IMR-90 (cell line): Measurements from ENCODE around the gene NUP153. TPM values are rescaled to one million over a fixed set of nuclear protein-coding genes. Genes with fewer than 3 reads are reported as not detected.

Source experiments
- ATAC-seq: fragments of 200-7000 bp; cut with Tn5 transposase; 2 replicates; pipeline ENCODE4 v1.9.1; 2020; ENCODE audit warnings: low read depth, mild to moderate bottlenecking, moderate library complexity
- BruUV-seq: library from RNA; stranded (reverse); fragments of 400-500 nt; replicated peaks from 2 replicates; lab custom pipeline; 2021; lab: Mats Ljungman, UMichigan
- CTCF ChIA-PET: fragments of 300-600 bp; formaldehyde crosslinking; extraction: SDS; loops from one replicate; lab custom pipeline; 2021; ENCODE audit warnings: antibody characterized with exemption; lab: Yijun Ruan, JAX
- POLR2A ChIA-PET: fragments of 300-600 bp; sonication (Branson Sonifier 250); formaldehyde crosslinking; loops from one replicate; lab custom pipeline; 2022; ENCODE audit warnings: antibody characterized with exemption; ENCODE audit not compliant: unreplicated experiment; lab: Charles Lee
- DNase-seq: peaks from one replicate; pipeline ENCODE4 v3.0.0; 2013
- H2AFZ ChIP-seq: replicated peaks from 2 replicates; pipeline ENCODE3; 2013; ENCODE audit warnings: low read length, mild to moderate bottlenecking; ENCODE audit not compliant: poor library complexity
- H2AK5ac ChIP-seq: 2 replicates; pipeline ENCODE4 v1.6.1; 2013; ENCODE audit warnings: low read depth, low read length, inconsistent platforms
- H2AK9ac ChIP-seq: replicated peaks from 2 replicates; pipeline ENCODE3; 2013; ENCODE audit warnings: mild to moderate bottlenecking, low read depth, low read length, moderate library complexity; ENCODE audit not compliant: poor library complexity
- H2BK120ac ChIP-seq: 2 replicates; pipeline ENCODE4 v1.6.1; 2013; ENCODE audit warnings: low read depth, low read length, inconsistent platforms
- H2BK15ac ChIP-seq: 3 replicates; pipeline ENCODE4 v1.6.1; 2013; ENCODE audit warnings: low read depth, low read length, inconsistent platforms
- H2BK20ac ChIP-seq: 2 replicates; pipeline ENCODE4 v1.6.1; 2013; ENCODE audit warnings: low read depth, mild to moderate bottlenecking, inconsistent platforms, low read length, moderate library complexity
- H2BK5ac ChIP-seq: 2 replicates; pipeline ENCODE4 v1.6.1; 2013; ENCODE audit warnings: mild to moderate bottlenecking, low read depth, low read length, inconsistent platforms; ENCODE audit not compliant: poor library complexity, severe bottlenecking
- H3K14ac ChIP-seq: replicated peaks from 2 replicates; pipeline ENCODE4 v1.6.1; 2013; ENCODE audit warnings: low read depth, low read length, inconsistent platforms
- H3K18ac ChIP-seq: 2 replicates; pipeline ENCODE4 v1.6.1; 2013; ENCODE audit warnings: low read depth, low read length, control low read depth
- H3K23ac ChIP-seq: 2 replicates; pipeline ENCODE4 v1.6.1; 2013; ENCODE audit warnings: low read depth, low read length, inconsistent platforms
- H3K27ac ChIP-seq: 2 replicates; pipeline ENCODE4 v1.5.1; 2013; ENCODE audit warnings: mild to moderate bottlenecking, control low read depth, low read length; ENCODE audit not compliant: insufficient read depth
- H3K27me3 ChIP-seq: 2 replicates; pipeline ENCODE4 v1.6.1; 2013; ENCODE audit warnings: low read length; ENCODE audit not compliant: control insufficient read depth, insufficient read depth
- H3K36me3 ChIP-seq: 2 replicates; pipeline ENCODE4 v1.6.1; 2013; ENCODE audit warnings: low read length, mixed read lengths; ENCODE audit not compliant: control insufficient read depth, insufficient read depth
- H3K4ac ChIP-seq: 2 replicates; pipeline ENCODE4 v1.6.1; 2013; ENCODE audit warnings: low read depth, low read length, inconsistent platforms
- H3K4me1 ChIP-seq: 2 replicates; pipeline ENCODE4 v1.6.1; 2013; ENCODE audit warnings: low read length, mixed read lengths; ENCODE audit not compliant: control insufficient read depth, insufficient read depth
- H3K4me2 ChIP-seq: 2 replicates; pipeline ENCODE4 v1.6.1; 2013; ENCODE audit warnings: low read depth, mild to moderate bottlenecking, control low read depth, low read length, moderate library complexity
- H3K4me3 ChIP-seq: 2 replicates; pipeline ENCODE4 v1.5.1; 2013; ENCODE audit warnings: low read depth, mild to moderate bottlenecking, control low read depth, low read length, moderate library complexity; ENCODE audit not compliant: insufficient read depth
- H3K56ac ChIP-seq: 2 replicates; pipeline ENCODE4 v1.6.1; 2013; ENCODE audit warnings: low read length, inconsistent platforms; ENCODE audit not compliant: insufficient read depth; ENCODE audit errors: extremely low read depth
- H3K79me1 ChIP-seq, 2 experiments: 2 replicates each; pipeline ENCODE4 v1.6.1; 2013; ENCODE audit warnings: low read length in 2 of 2, inconsistent platforms in 1 of 2, low read depth in 1 of 2
- H3K9ac ChIP-seq: 2 replicates; pipeline ENCODE4 v1.6.1; 2013; ENCODE audit warnings: low read depth, low read length, control low read depth
- H3K9me1 ChIP-seq: 2 replicates; pipeline ENCODE4 v1.6.1; 2013; ENCODE audit warnings: low read length, inconsistent platforms; ENCODE audit not compliant: insufficient read depth
- H3K9me3 ChIP-seq: 2 replicates; pipeline ENCODE4 v1.6.1; 2013; ENCODE audit warnings: low read length; ENCODE audit not compliant: control insufficient read depth, insufficient read depth
- H4K20me1 ChIP-seq: 2 replicates; pipeline ENCODE4 v1.6.1; 2013; ENCODE audit warnings: low read length, inconsistent platforms; ENCODE audit not compliant: insufficient read depth
- H4K5ac ChIP-seq: 2 replicates; pipeline ENCODE4 v1.6.1; 2013; ENCODE audit warnings: mild to moderate bottlenecking, low read depth, low read length, control low read depth
- H4K8ac ChIP-seq, 2 experiments: 2 replicates each; pipeline ENCODE4 v1.6.1; 2013; ENCODE audit warnings: low read depth in 2 of 2, low read length in 2 of 2, control low read depth in 1 of 2, inconsistent platforms in 1 of 2
- H4K91ac ChIP-seq: 2 replicates; pipeline ENCODE4 v1.6.1; 2013; ENCODE audit warnings: low read depth, low read length, inconsistent platforms; ENCODE audit not compliant: insufficient read depth
- BHLHE40 ChIP-seq: fragments of 150-350 bp; IDR thresholded peaks from 2 replicates; pipeline ENCODE4 v1.6.1; 2016; ENCODE audit warnings: mild to moderate bottlenecking, low read depth, low read length
- CEBPB ChIP-seq: IDR thresholded peaks from 2 replicates; pipeline ENCODE4 v1.6.1; 2012; ENCODE audit warnings: low read depth, low read length, improper control_type of control experiment
- CTCF ChIP-seq: conservative IDR thresholded peaks from 2 replicates; pipeline ENCODE4 v1.5.1; 2012; ENCODE audit warnings: mild to moderate bottlenecking, low read depth, low read length, improper control_type of control experiment
- MAZ ChIP-seq: IDR thresholded peaks from 2 replicates; pipeline ENCODE4 v1.6.1; 2012; ENCODE audit warnings: low read depth, mild to moderate bottlenecking, low read length, improper control_type of control experiment, moderate library complexity, borderline replicate concordance
- WGBS, 2 experiments: methylation state at CpG; one replicate each; pipeline versions ENCODE4 v1.1.5 to v1.1.7; 2013; ENCODE audit warnings: missing lambda C conversion rate in 2 of 2; ENCODE audit not compliant: insufficient read length in 1 of 2; ENCODE audit errors: extremely low coverage in 2 of 2; 5-methylcytosine and 5-hydroxymethylcytosine counted together
- dilution Hi-C: fragments of 300-500 bp; cut with HindIII; formaldehyde crosslinking; loops from one replicate; pipeline ENCODE4 v1.14.3; 2018; ENCODE audit warnings: low sequenced_read_pairs; ENCODE audit not compliant: unreplicated experiment
- in situ Hi-C: fragments of 300-500 bp; cut with MboI; formaldehyde crosslinking; loops from 3 replicates; pipeline ENCODE4 v1.14.3; 2019; ENCODE audit warnings: low sequenced_read_pairs, inconsistent platforms, mixed read lengths
- intact Hi-C: fragments of 100-400 bp; cut with micrococcal nuclease; formaldehyde crosslinking; loops from 2 replicates; pipeline ENCODE4 v1.10.0; 2022
- polyA plus RNA-seq, 3 experiments: library from polyadenylated mRNA; depleted of rRNA; stranded (reverse); fragments of >200 nt; gene quantifications; 2 replicates each; pipeline ENCODE4 v1.2.3, GENCODE V29; 2012; ENCODE audit warnings: low replicate concordance in 1 of 3
- total RNA-seq: library from RNA; depleted of rRNA; stranded (reverse); fragments of >200 nt; gene quantifications from 2 replicates; pipeline ENCODE4 v1.2.3, GENCODE V29; 2012

NUP153 gene
- total and polyA plus RNA-seq, 2 of the 4 experiments (the other 2 are of a cell fraction), result 17.2 to 39.4 TPM

- no peak overlapping the region for H2BK5ac ChIP-seq
- in situ Hi-C loops, result no loop called here
- WGBS, 2 experiments, result no CpG with 5 or more reads among the region's 8 CpGs
- ATAC-seq (no peak), DNase-seq (no peak)
- POLR2A ChIA-PET, result no interaction called here
- H2AK5ac ChIP-seq, result no peak overlapping the region
- no peak overlapping the region for H2AK9ac ChIP-seq
- H4K5ac ChIP-seq, result no peak overlapping the region
- no peak overlapping the region for H3K18ac ChIP-seq
- intact Hi-C loops, result no loop called here
- no peak overlapping the region for H3K56ac ChIP-seq
- peaks cover 9% of the 10 kb centered on the region for H3K9me3 ChIP-seq
- no peaks in the 10 kb centered on the region for H4K20me1 ChIP-seq
- CTCF ChIA-PET, result no interaction called here
- no peak overlapping the region for H3K14ac ChIP-seq
- H4K8ac ChIP-seq, result no peak overlapping the region
- H2BK120ac ChIP-seq, result no peak overlapping the region
- H3K9ac ChIP-seq, result no peak overlapping the region
- no peaks in the 10 kb centered on the region for H3K36me3 ChIP-seq
- H2BK20ac ChIP-seq, result no peak overlapping the region
- no peak overlapping the region for H3K27ac ChIP-seq
- no peak overlapping the region for H2BK15ac ChIP-seq
- H3K27me3 ChIP-seq, result no peaks in the 10 kb centered on the region
- no peak overlapping the region for H4K91ac ChIP-seq
- TF ChIP-seq CTCF (no peak), BHLHE40 (no peak), MAZ (no peak), CEBPB (no peak)
- H3K4ac ChIP-seq, result no peak overlapping the region
- no peak overlapping the region for H3K4me3 ChIP-seq
- no peaks in the 10 kb centered on the region for H3K9me1 ChIP-seq
- no peak overlapping the region for H3K23ac ChIP-seq
- H3K4me1 ChIP-seq, result no peaks in the 10 kb centered on the region
- no peak overlapping the region for H2AFZ ChIP-seq
- BruUV-seq, result no TSS peak
- dilution Hi-C loops, result no loop called here
- no peaks in the 10 kb centered on the region for H3K79me1 ChIP-seq
- H3K4me2 ChIP-seq, result no peak overlapping the region
Measured at GRCh38 chr6:17741507-17741906, 34.8 kb upstream of the NUP153 start.
